ENCODE measurements around the gene TTI1. TPM values are rescaled to one million over a fixed set of nuclear protein-coding genes. Genes with fewer than 3 reads are reported as not detected.

TTI1 gene
- total RNA-seq, 1 experiment from 2014 or later: 26.6 TPM

GRCh38 chr20:37988306-37988954 lies 44.8 kb downstream of the TTI1 start:
- in situ Hi-C loops (cut with HindIII; ENCODE audit: low pct_unique_long_range_greater_than_20kb, low sequenced_read_pairs) (no loop called here), intact Hi-C loops (cut with micrococcal nuclease; ENCODE audit: unreplicated experiment) (no loop called here)
- ATAC-seq (no peak), DNase-seq (ENCODE audit: low read depth, low spot score) (no peak)
- Histone ChIP-seq H3K9me3 (ENCODE audit: control insufficient read depth, insufficient read depth, low read depth, low read length) (no peaks in the 10 kb centered on the region), H3K4me3 (ENCODE audit: low read depth in 2 of 2, low read length in 2 of 2) (no peak overlapping the region), H3K4me1 (ENCODE audit: control insufficient read depth, insufficient read depth, low read length) (no peaks in the 10 kb centered on the region), H3K27ac (ENCODE audit: low read length) (no peak overlapping the region), H3K27me3 (ENCODE audit: control insufficient read depth, insufficient read depth, low read length) (no peaks in the 10 kb centered on the region), H3K36me3 (ENCODE audit: control insufficient read depth, insufficient read depth, low read length) (no peaks in the 10 kb centered on the region)
- ChIA-PET CTCF (no interaction called here), POLR2A (no interaction called here)
- no TSS peak for BruUV-seq (replicated peaks)
- TF ChIP-seq REST (IDR thresholded peaks at IDR 0.05; ENCODE audit: insufficient read depth in 1 of 2, low read depth in 2 of 2, low read length in 1 of 2) (no peak), SIN3A (IDR thresholded peaks at IDR 0.05; ENCODE audit: borderline replicate concordance, insufficient read depth, low read depth, low read length) (no peak), TCF7L2 (IDR thresholded peaks at IDR 0.05; ENCODE audit: low read depth, low read length) (no peak), CTCF (IDR thresholded peaks at IDR 0.05) (no peak), POLR2AphosphoS5 (IDR thresholded peaks at IDR 0.05; ENCODE audit: low read depth, low read length) (no peak)

GRCh38 chr20:37987602-37988290 lies 45.5 kb downstream of the TTI1 start:
- no peaks in the 10 kb centered on the region for H3K27me3 ChIP-seq (ENCODE audit: control insufficient read depth, insufficient read depth, low read length)
- no peak overlapping the region for H3K4me3 ChIP-seq (ENCODE audit: low read depth in 2 of 2, low read length in 2 of 2)
- H3K9me3 ChIP-seq (ENCODE audit: control insufficient read depth, insufficient read depth, low read depth, low read length): no peaks in the 10 kb centered on the region
- no peaks in the 10 kb centered on the region for H3K36me3 ChIP-seq (ENCODE audit: control insufficient read depth, insufficient read depth, low read length)
- ChIA-PET POLR2A (no interaction called here), CTCF (no interaction called here)
- intact Hi-C loops (cut with micrococcal nuclease; ENCODE audit: unreplicated experiment) (no loop called here), in situ Hi-C loops (cut with HindIII; ENCODE audit: low pct_unique_long_range_greater_than_20kb, low sequenced_read_pairs) (no loop called here)
- TF ChIP-seq POLR2AphosphoS5 (IDR thresholded peaks at IDR 0.05; ENCODE audit: low read depth, low read length): no peak
- no peak for TF ChIP-seq TCF7L2 (IDR thresholded peaks at IDR 0.05; ENCODE audit: low read depth, low read length)
- TF ChIP-seq SIN3A (IDR thresholded peaks at IDR 0.05; ENCODE audit: borderline replicate concordance, insufficient read depth, low read depth, low read length): no peak
- TF ChIP-seq CTCF (IDR thresholded peaks at IDR 0.05): no peak
- TF ChIP-seq REST (IDR thresholded peaks at IDR 0.05; ENCODE audit: insufficient read depth in 1 of 2, low read depth in 2 of 2, low read length in 1 of 2): no peak
- H3K27ac ChIP-seq (ENCODE audit: low read length): no peak overlapping the region
- no TSS peak for BruUV-seq (replicated peaks)
- DNase-seq (ENCODE audit: low read depth, low spot score) (no peak), ATAC-seq (no peak)
- H3K4me1 ChIP-seq (ENCODE audit: control insufficient read depth, insufficient read depth, low read length): no peaks in the 10 kb centered on the region

Measured in Panc1 (cell line).